NOMO-1 treated with dmso at 0.1 percent for 144 hours (cell line): ENCODE data around the gene C11orf91.
"Not testable (repeated sequence)": the region's sequence is repeated elsewhere in the genome, so short reads cannot be mapped to it uniquely, and the experiment has no call there.

Source experiments
- DNase-seq: peaks from one replicate; lab custom pipeline; 2025; ENCODE audit not compliant: unreplicated experiment; lab: John Stamatoyannopoulos, UW

The C11orf91 gene

DNA sequence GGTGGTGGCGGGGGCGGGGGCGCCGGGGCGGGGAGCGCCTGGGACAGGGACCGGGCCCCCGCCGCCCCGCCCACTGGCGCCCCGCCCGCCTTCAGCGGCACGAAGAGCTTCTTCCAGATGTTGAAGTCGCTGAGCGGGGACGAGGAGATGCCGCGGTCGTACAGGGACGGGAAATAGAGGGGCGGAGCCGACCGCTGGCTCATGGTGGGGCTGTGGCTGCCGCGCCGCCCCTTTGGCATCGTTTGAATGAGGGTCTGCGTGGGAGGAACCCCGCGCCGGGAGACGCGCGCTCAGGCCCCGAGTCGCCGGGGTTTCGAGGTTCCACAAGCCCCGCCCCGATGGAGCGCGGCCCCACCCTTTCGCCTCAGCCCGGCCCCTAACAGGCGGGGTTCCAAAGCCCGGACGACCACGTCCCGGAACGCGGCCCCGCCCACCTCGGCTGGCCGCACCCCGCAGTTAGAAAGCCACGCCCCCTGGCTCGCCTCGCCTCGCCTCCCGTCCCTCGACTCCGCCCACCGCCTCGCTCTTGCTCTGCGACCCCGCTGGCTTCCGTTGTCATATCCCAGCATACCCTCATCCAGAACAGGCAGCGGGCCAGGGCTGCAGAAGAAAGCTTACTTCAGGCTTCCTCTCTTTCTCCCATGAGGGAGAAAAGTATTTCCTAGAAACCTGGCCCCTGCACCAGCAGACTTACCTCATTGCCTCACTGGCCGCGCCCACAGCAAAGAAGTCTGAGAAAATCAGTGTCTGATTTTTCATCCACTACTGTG is at the start of gene C11orf91:
TSS of gene C11orf91 (minus strand) at position 325 of the 770 bp plus-strand sequence. CDS start at position 239, 86 bp downstream.
- DNase-seq, result peak; percentile 67

DNA sequence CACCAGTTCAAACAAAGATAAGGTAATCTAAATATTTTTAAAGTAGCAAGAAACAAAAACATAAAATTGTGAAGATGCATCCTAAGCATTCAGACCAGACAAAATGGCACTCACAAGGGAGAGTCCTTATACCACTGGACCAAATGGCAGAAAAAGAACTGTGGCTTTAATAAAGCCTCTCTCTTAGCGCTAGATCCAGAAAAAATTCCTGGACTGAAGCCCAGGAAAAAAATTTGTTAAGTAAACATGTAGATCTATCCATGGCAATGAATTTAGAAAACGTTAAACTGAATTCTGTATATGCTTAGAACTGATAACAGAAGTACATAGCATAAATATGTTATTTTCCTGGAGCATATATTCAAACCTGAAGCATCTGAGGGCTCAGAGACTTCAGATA is 47.4 kb upstream of the C11orf91 start:
- DNase-seq, result no peak

DNA sequence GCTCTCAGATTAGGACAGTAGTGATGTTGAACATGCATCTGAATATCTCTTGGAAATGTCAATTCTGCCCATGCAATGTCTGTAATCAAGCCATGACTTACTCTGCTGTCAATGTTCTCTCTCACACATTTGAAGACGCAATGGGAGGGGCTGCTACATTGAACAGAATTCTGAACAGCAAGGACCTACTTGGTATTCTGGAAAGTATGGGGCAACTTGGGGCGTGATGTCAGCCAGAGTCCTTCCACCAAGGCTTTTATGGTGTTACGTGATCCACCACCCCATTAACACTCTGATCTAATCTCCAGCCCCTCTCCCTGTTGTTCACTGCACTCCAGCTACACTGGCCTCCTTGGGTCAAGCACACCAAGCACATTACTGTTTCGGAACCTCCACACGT is 42.7 kb upstream of the C11orf91 start:
- no peak for DNase-seq

DNA sequence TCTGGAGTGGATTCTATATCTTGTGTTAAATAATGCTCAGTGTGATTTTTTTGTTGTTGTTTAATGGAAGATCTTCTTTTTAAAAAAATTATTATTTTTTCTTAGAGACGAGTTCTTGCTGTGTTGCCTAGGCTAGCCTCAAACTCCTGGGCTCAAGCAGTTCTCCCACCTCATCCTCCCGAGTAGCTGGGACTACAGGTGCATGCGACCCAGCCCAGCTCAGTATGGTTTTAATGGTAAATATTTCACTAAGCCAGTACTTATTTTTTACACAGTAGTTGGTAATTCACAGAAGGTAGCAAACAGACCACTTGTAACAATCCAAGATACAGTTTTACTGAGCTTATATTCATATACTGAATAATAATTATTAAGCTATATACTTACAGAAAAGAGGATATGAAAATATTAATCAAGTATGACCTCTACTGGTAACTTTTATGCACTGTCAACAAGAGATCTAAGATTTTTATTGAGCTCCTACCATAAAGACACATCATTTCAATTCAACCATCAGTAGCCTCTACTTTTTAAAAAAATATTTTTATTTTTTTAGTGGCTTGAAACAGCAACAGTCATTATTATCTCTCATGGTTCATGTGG is 41.7 kb upstream of the C11orf91 start:
- DNase-seq, result no peak

DNA sequence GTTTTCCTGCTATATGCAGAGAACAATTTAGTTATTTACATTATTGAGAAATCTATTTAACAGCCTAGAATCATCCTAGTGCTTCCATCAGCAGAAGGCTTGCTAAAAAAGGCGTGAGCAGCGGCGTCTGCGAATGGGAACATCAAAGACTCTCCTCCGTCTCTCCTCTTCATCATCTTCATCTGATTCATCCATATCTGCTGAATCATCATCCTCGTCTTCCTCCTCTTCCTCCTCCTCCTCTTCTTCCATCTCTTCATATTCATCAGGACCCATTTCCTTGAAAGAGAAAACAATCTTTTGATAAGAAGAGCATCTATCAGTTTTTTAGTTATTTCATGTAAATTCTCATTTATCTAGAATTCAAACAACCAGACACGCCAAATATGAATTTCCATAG is 41.2 kb upstream of the C11orf91 start:
- DNase-seq, result no peak

DNA sequence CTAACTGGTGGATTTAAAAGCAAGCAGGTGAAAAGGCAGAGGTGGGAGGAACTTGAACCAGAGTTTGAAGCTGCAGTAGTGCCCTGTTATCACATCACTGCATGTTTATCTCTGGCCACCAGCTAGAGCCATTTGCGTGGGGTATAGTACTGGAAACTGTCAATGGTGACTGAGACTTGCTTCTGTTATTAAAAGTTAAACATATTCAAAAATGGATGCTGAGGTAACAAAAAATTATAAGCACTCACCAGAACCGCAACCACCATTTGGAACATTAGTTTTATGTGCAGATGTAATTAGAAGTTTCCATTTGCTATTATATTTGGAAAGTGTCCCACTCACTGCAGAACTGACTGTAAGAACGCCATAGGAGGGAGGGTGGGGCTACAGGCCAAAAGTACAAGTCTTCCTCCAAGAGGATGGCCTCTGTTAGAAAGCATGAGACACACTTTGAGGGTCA is 36.8 kb upstream of the C11orf91 start:
- no peak for DNase-seq

- peak; percentile 22 for DNase-seq
These were observed 35.7 kb upstream of the C11orf91 start, which contains the start of gene CD59 for GRCh38 chr11:33736148-33736812. TSS of gene CD59 (minus strand) at chr11:33736423. CDS start at chr11:33722445, 13,978 bp downstream.

DNA sequence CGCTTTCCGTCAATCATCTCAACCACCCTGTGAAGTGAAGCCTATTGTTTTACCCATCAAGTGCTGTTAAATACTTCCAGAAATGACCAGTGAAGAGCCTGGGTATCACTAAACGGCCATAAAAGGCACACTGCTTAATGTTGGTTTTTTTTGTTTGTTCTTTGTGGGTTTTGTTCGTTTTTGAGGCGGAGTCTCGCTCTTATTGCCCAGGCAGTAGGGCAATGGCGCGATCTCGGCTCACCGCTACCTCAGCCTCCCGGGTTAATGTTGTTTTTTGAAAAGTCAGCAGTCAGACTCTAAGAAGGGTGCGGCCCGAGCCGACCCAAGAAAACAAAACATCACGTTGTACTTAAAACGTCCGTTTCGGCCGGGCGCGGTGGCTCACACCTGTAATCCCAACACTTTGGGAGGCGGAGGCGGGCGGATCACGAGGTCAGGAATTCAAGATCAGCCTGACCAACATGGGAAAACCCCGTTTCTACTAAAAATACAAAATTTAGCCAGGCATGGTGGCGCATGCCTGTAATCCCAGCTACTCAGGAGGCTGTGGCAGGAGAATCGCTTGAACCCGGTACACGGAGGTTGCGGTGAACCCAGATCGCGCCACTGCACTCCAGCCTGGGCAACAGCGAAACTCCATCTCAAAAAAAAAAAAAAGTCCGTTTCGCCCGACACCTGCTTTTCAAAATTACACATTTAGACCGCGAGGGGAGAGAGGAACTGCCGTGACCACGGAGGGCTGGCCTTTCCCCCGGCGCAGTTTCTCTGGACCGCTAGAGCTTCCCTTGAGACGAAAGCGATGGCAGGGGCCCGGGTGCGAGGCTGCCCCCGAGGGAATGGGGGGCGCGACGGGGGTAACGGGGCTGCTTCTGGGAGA is 34.9 kb upstream of the C11orf91 start:
- peak; percentile 24 for DNase-seq

DNA sequence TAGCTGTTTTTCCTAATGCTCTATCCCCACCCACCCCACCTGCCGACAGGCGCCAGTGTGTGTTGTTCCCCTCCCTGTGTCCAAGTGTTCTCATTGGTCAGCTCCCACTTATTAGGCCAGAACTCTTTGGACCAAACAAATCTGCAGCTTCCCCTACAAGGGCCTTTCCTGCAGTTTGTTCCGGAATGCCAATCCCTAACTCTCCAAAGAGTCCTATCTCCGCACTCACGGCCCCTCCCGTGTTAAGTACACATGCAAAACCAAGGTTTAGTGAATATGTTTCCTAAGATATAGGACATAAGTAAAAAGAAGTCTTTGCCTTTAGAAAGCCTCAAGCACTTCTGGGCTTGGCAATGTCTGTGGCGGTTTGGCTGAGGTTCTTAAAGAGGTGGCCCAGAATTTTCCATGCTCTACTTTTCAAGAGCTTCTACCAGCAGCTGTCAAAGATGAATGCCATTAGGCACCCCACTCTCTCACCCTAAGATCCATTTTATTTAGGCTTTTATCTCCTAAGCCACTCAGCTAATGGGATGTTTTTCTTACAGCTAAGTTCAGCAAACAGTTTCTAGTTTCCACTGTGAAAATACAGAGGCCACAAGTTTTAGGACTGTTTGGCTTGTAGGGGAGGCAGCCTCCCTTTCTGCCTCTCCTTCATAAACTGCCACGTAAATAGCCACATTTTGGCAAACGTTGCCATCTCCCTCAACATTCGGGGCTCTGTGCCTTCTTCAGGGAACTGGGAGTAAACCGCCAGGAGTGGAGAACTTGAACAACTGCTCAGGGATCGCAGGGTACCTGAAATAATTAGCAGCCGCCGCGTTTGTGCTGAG is 34.0 kb upstream of the C11orf91 start:
- DNase-seq, result no peak

- DNase-seq, result no peak
These were observed 33.4 kb upstream of the C11orf91 start for GRCh38 chr11:33733980-33734379.

- peak; percentile 18 for DNase-seq
These were observed 31.3 kb upstream of the C11orf91 start for GRCh38 chr11:33731723-33732531.

GRCh38 chr11:33730716-33731115 is 30.1 kb upstream of the C11orf91 start:
- DNase-seq, result no peak

DNA sequence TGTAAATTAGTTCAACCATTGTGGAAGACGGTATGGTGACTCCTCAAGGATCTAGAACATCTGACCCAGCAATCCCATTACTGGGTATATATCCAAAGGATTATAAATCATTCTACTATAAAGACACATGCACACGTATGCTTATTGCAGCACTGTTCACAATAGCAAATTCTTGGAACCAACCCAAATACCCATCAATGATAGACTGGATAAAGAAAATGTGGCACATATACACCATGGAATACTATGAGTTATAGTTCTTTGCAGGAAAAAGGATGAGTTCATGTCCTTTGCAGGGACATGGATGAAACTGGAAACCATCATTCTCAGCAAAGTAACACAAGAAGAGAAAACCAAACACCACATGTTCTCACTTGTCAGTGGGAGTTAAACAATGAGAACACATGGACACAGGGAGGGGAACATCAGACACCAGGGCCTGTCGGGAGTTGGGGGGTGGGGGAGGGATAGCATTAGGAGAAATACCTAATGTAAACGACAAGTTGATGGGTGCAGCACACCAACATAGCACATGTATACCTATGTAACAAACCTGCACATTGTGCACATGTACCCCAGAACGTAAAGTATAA is 28.5 kb upstream of the C11orf91 start:
- DNase-seq, result not testable (repeated sequence)

DNA sequence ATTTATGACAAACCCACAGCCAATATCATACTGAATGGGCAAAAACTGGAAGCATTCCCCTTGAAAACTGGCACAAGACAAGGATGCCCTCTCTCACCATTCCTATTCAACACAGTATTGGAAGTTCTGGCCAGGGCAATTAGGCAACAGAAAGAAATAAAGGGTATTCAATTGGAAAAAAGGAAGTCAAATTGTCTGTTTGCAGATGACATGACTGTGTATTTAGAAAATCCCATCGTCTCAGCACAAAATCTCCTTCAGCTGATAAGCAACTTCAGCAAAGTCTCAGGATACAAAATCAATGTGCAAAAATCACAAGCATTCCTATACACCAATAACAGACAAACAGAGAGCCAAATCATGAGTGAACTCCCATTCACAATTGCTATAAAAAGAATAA is 26.9 kb upstream of the C11orf91 start:
- DNase-seq, result not testable (repeated sequence)

- DNase-seq, result no peak
These were observed 24.9 kb upstream of the C11orf91 start for GRCh38 chr11:33725496-33725895.

- DNase-seq, result no peak
These were observed 24.0 kb upstream of the C11orf91 start for GRCh38 chr11:33724644-33725035.

DNA sequence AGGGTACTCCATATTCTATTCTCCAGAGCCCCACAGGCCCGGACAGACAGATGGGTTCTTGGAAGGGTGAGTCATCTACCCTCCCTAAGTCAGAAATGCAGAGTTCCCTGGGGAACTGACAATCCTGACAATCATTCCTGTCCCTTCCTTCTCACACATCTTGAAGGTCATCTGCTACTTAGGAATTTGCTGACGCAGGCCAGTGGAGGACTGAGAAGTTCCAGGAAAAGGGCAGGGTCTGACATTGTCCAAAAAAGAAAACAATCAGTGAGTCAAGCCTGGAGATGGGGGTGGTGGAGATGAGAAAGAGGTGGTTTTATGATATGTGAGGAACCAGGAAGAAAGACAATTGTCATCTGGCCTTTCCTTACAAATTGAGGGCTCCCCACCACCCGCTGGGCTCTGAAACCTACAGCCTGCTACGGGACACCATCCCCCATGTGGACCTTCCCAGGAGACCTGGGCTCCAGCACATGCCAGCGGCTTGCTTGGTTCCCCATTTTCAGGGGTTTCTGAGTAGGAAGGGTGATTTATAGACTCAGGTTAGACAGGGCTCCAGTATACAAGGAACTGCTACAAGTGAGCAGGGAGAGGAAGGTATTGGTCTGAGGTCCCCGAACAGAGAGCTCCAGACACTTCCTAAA is 22.7 kb upstream of the C11orf91 start:
- peak; percentile 2 for DNase-seq

DNA sequence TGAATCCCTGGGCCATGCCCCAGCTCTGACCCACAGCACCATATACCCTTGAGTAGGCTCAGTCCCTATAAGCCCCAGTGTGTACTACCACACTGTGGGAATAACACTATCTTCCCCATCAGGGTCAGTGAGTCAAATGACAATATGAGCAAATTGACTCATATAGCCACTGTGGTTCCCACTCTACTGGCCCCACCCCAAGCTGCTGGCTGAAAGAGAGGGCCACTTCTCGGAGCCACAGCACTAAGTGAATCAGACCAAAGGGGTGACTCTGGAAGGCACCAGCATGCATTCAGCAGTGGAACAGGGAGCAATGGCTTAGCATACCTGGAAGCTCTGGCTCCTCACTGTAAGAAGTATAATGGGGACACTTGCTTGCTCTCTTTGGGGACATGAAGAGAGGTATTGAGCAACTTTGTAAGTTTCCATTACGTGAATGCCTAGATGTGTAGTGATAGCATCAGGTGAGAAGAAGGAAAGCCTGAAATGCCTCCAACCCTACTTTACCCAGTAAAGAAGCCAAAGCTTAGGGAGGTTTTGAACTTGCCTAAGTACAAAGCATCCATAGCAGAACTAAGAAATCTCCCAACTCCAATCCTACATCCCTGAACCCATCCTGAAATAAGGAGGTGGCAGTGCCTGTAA is 22.1 kb upstream of the C11orf91 start:
- no peak for DNase-seq
